Urinary bladder (tissue), 4 donors: ENCODE measurements around the gene HK3. TPM values are rescaled to one million over a fixed set of nuclear protein-coding genes. Genes with fewer than 3 reads are reported as not detected.

Experiments used
- DNase-seq: peaks from one replicate; pipeline ENCODE4 v3.0.0-alpha.2; 2015; ENCODE audit errors: extremely low spot score
- H3K27ac ChIP-seq: one replicate; pipeline ENCODE4 v1.5.1; 2013; ENCODE audit warnings: low read depth, mild to moderate bottlenecking, moderate library complexity
- H3K36me3 ChIP-seq: one replicate; pipeline ENCODE4 v1.6.1; 2013; ENCODE audit warnings: mild to moderate bottlenecking, moderate library complexity; ENCODE audit not compliant: insufficient read depth
- H3K4me1 ChIP-seq: one replicate; pipeline ENCODE4 v1.6.1; 2013; ENCODE audit warnings: mild to moderate bottlenecking, moderate library complexity; ENCODE audit not compliant: insufficient read depth
- H3K4me3 ChIP-seq: one replicate; pipeline ENCODE4 v1.5.1; 2013; ENCODE audit warnings: low read depth, low read length
- WGBS: extraction: QIAGEN DNeasy Blood & Tissue Kit; methylation state at CpG from one replicate; pipeline ENCODE4 v1.1.7; 2013; 5-methylcytosine and 5-hydroxymethylcytosine counted together
- polyA plus RNA-seq: library from polyadenylated mRNA; stranded (reverse); fragments of 200-250 nt; gene quantifications from one replicate; pipeline ENCODE4 v1.2.3, GENCODE V29; 2013
- total RNA-seq: library from RNA; depleted of rRNA; stranded (reverse); fragments of >200 nt; gene quantifications from one replicate; pipeline ENCODE4 v1.2.3, GENCODE V29; 2014
- donor health status: healthy with polysubstance abuse.
- donor health status: healthy.

HK3 gene
- total and polyA plus RNA-seq, 2 donors, result 0.74 to 9.5 TPM

GRCh38 chr5:176886336-176887251, 12.6 kb downstream of the HK3 start:
- H3K4me1 ChIP-seq, result no peaks in the 10 kb centered on the region
- H3K4me3 ChIP-seq, result no peak overlapping the region
- DNase-seq, result no peak
- no peaks in the 10 kb centered on the region for H3K36me3 ChIP-seq
- H3K27ac ChIP-seq, result no peak overlapping the region
- 92% methylated on average over 13 of the region's 13 CpGs for WGBS

DNA sequence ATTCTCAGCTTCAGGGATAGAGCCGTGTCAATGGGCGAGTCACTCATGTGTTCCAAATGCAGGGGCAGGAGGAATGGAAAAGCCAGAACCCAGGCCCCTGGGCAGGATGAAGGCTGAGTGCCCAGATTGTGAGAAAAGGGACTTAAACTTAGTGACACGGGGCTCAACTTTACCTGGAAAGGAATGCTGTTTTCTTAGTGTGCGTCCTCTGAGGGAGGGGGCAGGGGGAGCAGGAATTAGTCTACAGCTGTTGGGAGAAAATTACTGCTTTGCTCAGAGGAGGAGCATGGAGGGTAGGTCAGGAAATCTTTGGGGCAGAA, 14.6 kb downstream of the HK3 start:
- Histone ChIP-seq H3K36me3 (no peaks in the 10 kb centered on the region), H3K4me1 (no peaks in the 10 kb centered on the region), H3K4me3 (no peak overlapping the region), H3K27ac (no peak overlapping the region)
- 50% methylated on average over 4 of the region's 4 CpGs for WGBS
- no peak for DNase-seq

DNA sequence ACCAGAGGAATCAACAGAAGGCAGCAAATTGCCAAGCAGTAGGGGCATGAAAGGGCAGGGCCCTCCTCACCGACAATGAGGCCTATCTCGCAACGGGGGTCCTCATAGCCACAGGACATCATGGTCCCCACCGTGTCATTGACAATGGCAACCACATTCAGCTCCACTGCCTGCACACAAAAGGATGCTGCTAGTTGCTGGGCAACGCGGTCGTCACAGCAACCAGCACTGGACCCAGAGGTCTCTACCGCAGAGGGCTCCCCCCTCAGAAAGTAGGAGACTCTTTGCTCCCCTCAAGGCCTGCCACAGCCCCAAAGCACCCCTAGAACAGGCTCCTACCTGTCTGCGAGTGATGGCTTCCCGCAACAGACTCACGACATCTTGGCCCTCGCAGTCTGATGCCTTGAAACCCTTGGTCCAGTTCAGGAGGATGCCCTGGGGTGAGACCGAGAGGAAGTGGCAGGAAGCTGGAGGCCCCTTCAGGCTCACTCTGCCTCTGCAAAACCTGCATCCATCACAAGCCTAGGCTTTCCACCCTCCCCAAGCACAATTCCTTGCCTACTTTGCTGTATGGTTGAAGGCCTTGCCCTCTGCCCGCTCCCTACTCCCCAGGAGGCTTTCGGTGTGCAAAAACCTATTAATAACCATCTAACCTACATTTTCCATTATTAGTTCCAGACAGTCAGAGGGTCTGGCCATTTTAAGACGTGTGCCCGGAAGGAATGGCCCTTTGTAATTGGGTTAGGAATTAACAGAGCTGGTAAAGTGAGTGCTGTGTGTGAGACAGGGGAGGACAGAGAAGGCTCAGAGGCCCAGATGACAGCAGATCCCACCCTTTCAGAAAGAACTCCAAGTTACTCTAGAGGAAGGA, 15.2 kb downstream of the HK3 start:
- no peak for DNase-seq
- 87% methylated on average over 17 of the region's 17 CpGs for WGBS
- Histone ChIP-seq H3K27ac (no peak overlapping the region), H3K4me1 (no peaks in the 10 kb centered on the region), H3K36me3 (no peaks in the 10 kb centered on the region), H3K4me3 (no peak overlapping the region)

DNA sequence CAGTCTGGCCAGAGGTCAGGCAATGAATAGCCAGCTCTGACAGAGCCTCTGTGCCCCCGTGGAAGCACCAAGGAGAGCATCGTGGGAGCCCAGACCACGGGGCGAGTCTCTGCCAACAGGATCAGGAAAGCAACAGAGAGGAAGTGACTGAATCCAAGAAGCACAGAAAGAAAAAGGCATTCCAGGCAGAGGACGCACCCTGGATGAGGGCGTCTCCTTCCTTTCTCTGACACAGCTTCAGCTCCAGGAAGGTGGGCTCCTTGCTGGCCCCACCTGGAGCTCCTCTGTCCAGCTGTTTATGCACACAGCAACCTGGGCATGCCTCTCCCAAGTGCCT, 16.6 kb downstream of the HK3 start:
- Histone ChIP-seq H3K4me1 (no peaks in the 10 kb centered on the region), H3K4me3 (no peak overlapping the region), H3K36me3 (no peaks in the 10 kb centered on the region), H3K27ac (no peak overlapping the region)
- 46% methylated on average over 6 of the region's 6 CpGs for WGBS
- no peak for DNase-seq

GRCh38 chr5:176881816-176882566, 17.2 kb downstream of the HK3 start:
- Histone ChIP-seq H3K4me3 (no peak overlapping the region), H3K36me3 (no peaks in the 10 kb centered on the region), H3K4me1 (no peaks in the 10 kb centered on the region), H3K27ac (no peak overlapping the region)
- 83% methylated on average over 25 of the region's 25 CpGs for WGBS
- DNase-seq, result no peak

- 93% methylated on average over 28 of the region's 28 CpGs for WGBS
- H3K4me1 ChIP-seq, result no peaks in the 10 kb centered on the region
Measured at GRCh38 chr5:176881021-176881749, 18.0 kb downstream of the HK3 start.

DNA sequence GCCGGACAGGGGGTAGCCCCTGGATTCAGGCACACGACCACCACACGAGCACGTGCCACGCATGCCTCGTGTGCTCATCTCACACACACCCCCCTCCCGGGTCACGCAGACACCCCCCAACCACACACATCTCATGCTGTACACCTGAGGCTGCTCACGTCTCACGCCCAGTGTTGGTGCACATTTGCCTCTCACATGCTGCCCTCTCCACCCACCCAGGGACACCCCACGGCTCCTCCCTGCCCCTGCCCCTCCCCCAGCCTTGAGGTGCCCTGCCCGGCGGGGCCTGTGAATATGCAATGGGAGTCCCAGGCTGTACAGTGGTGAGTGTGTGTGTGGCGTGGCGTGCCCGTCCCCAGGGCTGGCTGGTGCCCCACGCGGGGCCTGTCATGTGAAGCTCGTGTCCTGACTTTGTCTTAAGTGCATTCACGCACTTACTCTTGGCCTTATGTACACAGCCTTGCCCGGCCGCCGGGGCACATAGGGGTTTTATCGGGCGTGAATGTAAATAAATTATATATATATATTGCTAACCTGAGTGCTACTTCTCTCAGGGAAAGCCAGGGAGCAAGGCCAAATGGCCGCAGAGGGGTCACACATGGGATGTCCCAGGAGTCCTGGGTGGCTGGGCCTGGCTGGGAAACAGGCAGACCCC, 18.7 kb downstream of the HK3 start:
- WGBS, result 86% methylated on average over 26 of the region's 26 CpGs
- DNase-seq, result no peak
- Histone ChIP-seq H3K27ac (no peak overlapping the region), H3K4me3 (no peak overlapping the region), H3K4me1 (no peaks in the 10 kb centered on the region), H3K36me3 (no peaks in the 10 kb centered on the region)

More at GRCh38 chr5:176881021-176881749, 18.0 kb downstream of the HK3 start:
- no peak for DNase-seq
- Histone ChIP-seq H3K27ac (no peak overlapping the region), H3K36me3 (no peaks in the 10 kb centered on the region), H3K4me3 (no peak overlapping the region)

- DNase-seq, result no peak
Measured at GRCh38 chr5:176879663-176880361, 19.3 kb downstream of the HK3 start.

GRCh38 chr5:176878906-176879662, 20.1 kb downstream of the HK3 start:
- no peaks in the 10 kb centered on the region for H3K36me3 ChIP-seq
- no peaks in the 10 kb centered on the region for H3K4me1 ChIP-seq
- no peak overlapping the region for H3K27ac ChIP-seq
- no peak overlapping the region for H3K4me3 ChIP-seq
- 83% methylated on average over 23 of the region's 23 CpGs for WGBS
- DNase-seq, result no peak

More at GRCh38 chr5:176879663-176880361, 19.3 kb downstream of the HK3 start:
- Histone ChIP-seq H3K36me3 (no peaks in the 10 kb centered on the region), H3K27ac (no peak overlapping the region), H3K4me3 (no peak overlapping the region), H3K4me1 (no peaks in the 10 kb centered on the region)
- 65% methylated on average over 23 of the region's 23 CpGs for WGBS

DNA sequence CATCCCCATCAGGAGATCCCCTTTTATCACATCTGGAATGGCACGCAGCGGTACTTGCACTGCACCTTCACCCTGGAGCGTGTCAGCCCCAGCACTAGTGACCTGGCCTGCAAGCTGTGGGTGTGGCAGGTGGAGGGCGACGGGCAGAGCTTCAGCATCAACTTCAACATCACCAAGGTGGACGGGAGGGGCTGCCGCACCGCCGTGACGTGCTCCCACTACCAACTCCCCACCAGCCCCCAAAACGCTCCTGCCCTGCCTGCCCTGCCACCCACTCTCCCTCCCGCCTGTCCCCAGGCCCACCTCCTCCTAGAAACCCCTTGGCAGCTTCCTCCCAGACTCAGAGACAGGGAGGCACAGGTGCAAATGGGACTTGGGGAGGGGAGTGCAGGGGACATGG, 20.7 kb downstream of the HK3 start:
- Histone ChIP-seq H3K4me3 (no peak overlapping the region), H3K27ac (no peak overlapping the region), H3K4me1 (no peaks in the 10 kb centered on the region), H3K36me3 (no peaks in the 10 kb centered on the region)
- DNase-seq, result no peak
- 89% methylated on average over 12 of the region's 12 CpGs for WGBS

DNA sequence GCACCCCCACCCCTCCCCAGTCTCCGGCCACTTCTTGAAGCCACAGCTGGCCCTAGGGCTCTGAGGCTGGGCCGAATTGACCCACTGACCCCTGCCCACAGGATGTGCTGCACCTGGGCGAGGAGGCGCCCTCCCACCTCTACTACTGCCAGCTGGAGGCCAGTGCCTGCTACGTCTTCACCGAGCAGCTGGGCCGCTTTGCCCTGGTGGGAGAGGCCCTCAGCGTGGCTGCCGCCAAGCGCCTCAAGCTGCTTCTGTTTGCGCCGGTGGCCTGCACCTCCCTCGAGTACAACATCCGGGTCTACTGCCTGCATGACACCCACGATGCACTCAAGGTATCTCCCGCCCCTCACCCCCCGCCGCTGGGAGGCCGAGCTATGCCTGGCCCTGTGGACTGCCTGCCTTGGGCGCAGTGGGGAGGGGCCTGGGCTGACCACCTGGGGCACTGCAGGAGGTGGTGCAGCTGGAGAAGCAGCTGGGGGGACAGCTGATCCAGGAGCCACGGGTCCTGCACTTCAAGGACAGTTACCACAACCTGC, 21.3 kb downstream of the HK3 start:
- DNase-seq, result no peak
- no peaks in the 10 kb centered on the region for H3K4me1 ChIP-seq
- no peaks in the 10 kb centered on the region for H3K36me3 ChIP-seq
- H3K4me3 ChIP-seq, result no peak overlapping the region
- H3K27ac ChIP-seq, result no peak overlapping the region
- WGBS, result 73% methylated on average over 21 of the region's 21 CpGs
